HG03442 (cell line): ENCODE measurements around the gene SERPINA6.
"Not testable (repeated sequence)": the region's sequence is repeated elsewhere in the genome, so short reads cannot be mapped to it uniquely, and the experiment has no call there.

Experiments used
- ATAC-seq: cut with Tn5 transposase; IDR thresholded peaks from one replicate; pipeline ENCODE4 v1.9.1; 2021; ENCODE audit warnings: mild to moderate bottlenecking, moderate library complexity; ENCODE audit not compliant: unreplicated experiment

The SERPINA6 gene

GRCh38 chr14:94292872-94293577 lies 30.1 kb downstream of the SERPINA6 start, which contains the start of gene SERPINA10:
TSS of gene SERPINA10 (minus strand) at chr14:94293268. CDS start at chr14:94290593, 2,675 bp downstream.
- ATAC-seq = no peak

GRCh38 chr14:94292526-94292871 lies 30.6 kb downstream of the SERPINA6 start:
- no peak for ATAC-seq

- ATAC-seq = no peak
These were observed 31.1 kb downstream of the SERPINA6 start for GRCh38 chr14:94291906-94292525.

GRCh38 chr14:94291159-94291905 lies 31.8 kb downstream of the SERPINA6 start:
- ATAC-seq = no peak

- no peak for ATAC-seq
These were observed 32.9 kb downstream of the SERPINA6 start for GRCh38 chr14:94290197-94290596.

- no peak for ATAC-seq
These were observed 34.3 kb downstream of the SERPINA6 start for GRCh38 chr14:94288610-94289465.

- no peak for ATAC-seq
These were observed 38.0 kb downstream of the SERPINA6 start for GRCh38 chr14:94285158-94285557.

- ATAC-seq = no peak
These were observed 38.9 kb downstream of the SERPINA6 start for GRCh38 chr14:94284221-94284620.

GRCh38 chr14:94282991-94283723 lies 40.0 kb downstream of the SERPINA6 start:
- ATAC-seq = no peak

- no peak for ATAC-seq
These were observed 44.4 kb downstream of the SERPINA6 start for GRCh38 chr14:94278731-94279130.

- not testable (repeated sequence) for ATAC-seq
These were observed 46.1 kb downstream of the SERPINA6 start for GRCh38 chr14:94276898-94277561.

GRCh38 chr14:94269156-94269555 lies 54.0 kb downstream of the SERPINA6 start:
- ATAC-seq = no peak

GRCh38 chr14:94268582-94268981 lies 54.6 kb downstream of the SERPINA6 start:
- ATAC-seq = not testable (repeated sequence)

GRCh38 chr14:94267352-94267751 lies 55.8 kb downstream of the SERPINA6 start:
- no peak for ATAC-seq

- ATAC-seq = not testable (repeated sequence)
These were observed 58.9 kb downstream of the SERPINA6 start for GRCh38 chr14:94264195-94264594.
